WERI-Rb-1 (cell line): Measurements from ENCODE around the gene KANSL3.
"Not testable (repeated sequence)": the region's sequence is repeated elsewhere in the genome, so short reads cannot be mapped to it uniquely, and the experiment has no call there.

ENCODE experiments used
- DNase-seq: peaks from one replicate; pipeline ENCODE4 v3.0.0-alpha.2; 2020
- H3K27ac ChIP-seq: fragments of 250-450 bp; sonication (Bioruptor Pico); 2 replicates; pipeline ENCODE4 v1.5.1; 2020; ENCODE audit warnings: mild to moderate bottlenecking, moderate library complexity
- H3K27me3 ChIP-seq: fragments of 250-450 bp; sonication (Bioruptor Pico); 2 replicates; pipeline ENCODE4 v1.5.1; 2021; ENCODE audit warnings: mild to moderate bottlenecking, low read depth, moderate library complexity; ENCODE audit not compliant: insufficient read depth, severe bottlenecking
- H3K36me3 ChIP-seq: fragments of 250-450 bp; sonication (Bioruptor Pico); 2 replicates; pipeline ENCODE4 v1.5.1; 2020; ENCODE audit warnings: mild to moderate bottlenecking, moderate library complexity
- H3K4me3 ChIP-seq: 2 replicates; pipeline ENCODE4 v1.5.1; 2011; ENCODE audit warnings: low read depth, mild to moderate bottlenecking, control low read depth, low read length
- H3K9me3 ChIP-seq: fragments of 250-450 bp; sonication (Bioruptor Pico); 2 replicates; pipeline ENCODE4 v1.5.1; 2021; ENCODE audit warnings: mild to moderate bottlenecking, moderate library complexity; ENCODE audit not compliant: severe bottlenecking
- TF ChIP-seq, protein P1 (sequence below): IDR thresholded peaks from 2 replicates; pipeline ENCODE4 v1.5.1; 2011; ENCODE audit warnings: low read depth, mild to moderate bottlenecking, control low read depth, inconsistent platforms, low read length

KANSL3 gene

DNA sequence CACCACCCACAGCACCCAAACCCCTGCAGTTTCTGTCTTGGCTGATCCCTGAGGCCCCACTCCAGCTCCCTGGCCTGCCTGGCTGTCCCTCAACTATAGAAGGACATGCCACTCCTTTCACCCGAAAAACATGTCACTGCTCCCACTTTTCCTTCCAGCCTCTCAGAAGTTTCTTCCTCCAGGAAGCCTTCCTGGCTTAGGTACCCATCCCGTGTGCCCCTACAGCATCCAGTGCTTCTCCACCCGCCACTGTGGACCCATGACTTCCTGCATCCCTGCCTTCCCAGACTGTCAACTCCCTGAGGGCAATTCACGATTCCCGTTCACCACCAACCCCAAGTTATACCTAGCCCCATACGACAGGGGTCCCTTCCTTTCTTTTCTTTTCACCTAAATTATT, 80.1 kb downstream of the KANSL3 start:
- TF ChIP-seq, protein P1, sequence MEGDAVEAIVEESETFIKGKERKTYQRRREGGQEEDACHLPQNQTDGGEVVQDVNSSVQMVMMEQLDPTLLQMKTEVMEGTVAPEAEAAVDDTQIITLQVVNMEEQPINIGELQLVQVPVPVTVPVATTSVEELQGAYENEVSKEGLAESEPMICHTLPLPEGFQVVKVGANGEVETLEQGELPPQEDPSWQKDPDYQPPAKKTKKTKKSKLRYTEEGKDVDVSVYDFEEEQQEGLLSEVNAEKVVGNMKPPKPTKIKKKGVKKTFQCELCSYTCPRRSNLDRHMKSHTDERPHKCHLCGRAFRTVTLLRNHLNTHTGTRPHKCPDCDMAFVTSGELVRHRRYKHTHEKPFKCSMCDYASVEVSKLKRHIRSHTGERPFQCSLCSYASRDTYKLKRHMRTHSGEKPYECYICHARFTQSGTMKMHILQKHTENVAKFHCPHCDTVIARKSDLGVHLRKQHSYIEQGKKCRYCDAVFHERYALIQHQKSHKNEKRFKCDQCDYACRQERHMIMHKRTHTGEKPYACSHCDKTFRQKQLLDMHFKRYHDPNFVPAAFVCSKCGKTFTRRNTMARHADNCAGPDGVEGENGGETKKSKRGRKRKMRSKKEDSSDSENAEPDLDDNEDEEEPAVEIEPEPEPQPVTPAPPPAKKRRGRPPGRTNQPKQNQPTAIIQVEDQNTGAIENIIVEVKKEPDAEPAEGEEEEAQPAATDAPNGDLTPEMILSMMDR: no peak
- DNase-seq: no peak
- no peaks in the 10 kb centered on the region for H3K27me3 ChIP-seq
- H3K4me3 ChIP-seq: no peak overlapping the region
- H3K36me3 ChIP-seq: no peaks in the 10 kb centered on the region
- no peak overlapping the region for H3K27ac ChIP-seq
- no peaks in the 10 kb centered on the region for H3K9me3 ChIP-seq

DNA sequence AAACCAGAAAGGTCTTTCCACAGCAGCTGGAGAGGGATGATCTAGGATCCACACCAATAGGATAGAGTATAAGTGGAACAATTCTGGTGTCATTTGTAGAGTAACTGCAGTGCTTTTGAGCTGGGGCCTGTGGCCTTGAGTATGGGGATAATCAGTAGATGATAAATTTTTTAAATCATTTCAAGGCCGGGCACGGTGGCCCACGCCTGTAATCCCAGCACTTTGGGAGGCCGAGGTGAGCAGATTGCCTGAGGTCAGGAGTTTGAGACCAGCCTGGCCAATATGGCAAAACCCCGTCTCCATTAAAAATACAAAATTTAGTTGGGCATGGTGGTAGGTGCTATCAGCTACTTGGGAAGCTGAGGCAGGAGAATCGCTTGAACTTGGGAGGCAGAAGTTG, 80.7 kb downstream of the KANSL3 start:
- not testable (repeated sequence) for H3K36me3 ChIP-seq, H3K27ac ChIP-seq, DNase-seq, H3K4me3 ChIP-seq, H3K9me3 ChIP-seq, H3K27me3 ChIP-seq

GRCh38 chr2:96556441-96557330, 81.4 kb downstream of the KANSL3 start:
- H3K27me3 ChIP-seq: no peaks in the 10 kb centered on the region
- no peak overlapping the region for H3K27ac ChIP-seq
- no peak for DNase-seq
- TF ChIP-seq, protein P1: no peak
- H3K4me3 ChIP-seq: no peak overlapping the region
- no peaks in the 10 kb centered on the region for H3K36me3 ChIP-seq
- no peaks in the 10 kb centered on the region for H3K9me3 ChIP-seq

DNA sequence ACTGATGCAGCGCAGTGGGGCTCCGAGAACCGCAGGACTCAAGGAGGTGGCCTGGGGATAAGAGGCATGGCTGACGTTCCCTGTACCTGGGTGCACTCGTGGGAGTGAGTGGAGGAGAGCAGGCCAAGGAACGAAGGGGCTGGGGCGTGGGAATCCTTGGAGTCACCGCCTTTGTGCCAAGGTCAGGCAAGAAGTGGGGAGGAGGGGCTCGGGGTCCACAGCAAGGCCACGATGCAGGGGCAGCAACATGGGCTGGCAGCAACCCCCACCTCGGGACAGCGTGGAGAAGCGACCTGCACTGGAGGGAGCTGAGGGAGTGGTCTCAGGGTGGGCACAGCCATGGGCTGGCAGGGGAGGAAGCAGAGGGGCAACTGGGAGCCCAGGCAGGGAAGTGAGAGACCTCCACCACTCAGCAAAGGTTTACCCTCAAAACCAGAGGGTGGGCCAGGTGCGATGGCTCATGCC, 82.9 kb downstream of the KANSL3 start:
- no peaks in the 10 kb centered on the region for H3K27me3 ChIP-seq
- no peak for DNase-seq
- H3K4me3 ChIP-seq: no peak overlapping the region
- H3K9me3 ChIP-seq: no peaks in the 10 kb centered on the region
- TF ChIP-seq, protein P1: no peak
- H3K36me3 ChIP-seq: no peaks in the 10 kb centered on the region
- no peak overlapping the region for H3K27ac ChIP-seq

DNA sequence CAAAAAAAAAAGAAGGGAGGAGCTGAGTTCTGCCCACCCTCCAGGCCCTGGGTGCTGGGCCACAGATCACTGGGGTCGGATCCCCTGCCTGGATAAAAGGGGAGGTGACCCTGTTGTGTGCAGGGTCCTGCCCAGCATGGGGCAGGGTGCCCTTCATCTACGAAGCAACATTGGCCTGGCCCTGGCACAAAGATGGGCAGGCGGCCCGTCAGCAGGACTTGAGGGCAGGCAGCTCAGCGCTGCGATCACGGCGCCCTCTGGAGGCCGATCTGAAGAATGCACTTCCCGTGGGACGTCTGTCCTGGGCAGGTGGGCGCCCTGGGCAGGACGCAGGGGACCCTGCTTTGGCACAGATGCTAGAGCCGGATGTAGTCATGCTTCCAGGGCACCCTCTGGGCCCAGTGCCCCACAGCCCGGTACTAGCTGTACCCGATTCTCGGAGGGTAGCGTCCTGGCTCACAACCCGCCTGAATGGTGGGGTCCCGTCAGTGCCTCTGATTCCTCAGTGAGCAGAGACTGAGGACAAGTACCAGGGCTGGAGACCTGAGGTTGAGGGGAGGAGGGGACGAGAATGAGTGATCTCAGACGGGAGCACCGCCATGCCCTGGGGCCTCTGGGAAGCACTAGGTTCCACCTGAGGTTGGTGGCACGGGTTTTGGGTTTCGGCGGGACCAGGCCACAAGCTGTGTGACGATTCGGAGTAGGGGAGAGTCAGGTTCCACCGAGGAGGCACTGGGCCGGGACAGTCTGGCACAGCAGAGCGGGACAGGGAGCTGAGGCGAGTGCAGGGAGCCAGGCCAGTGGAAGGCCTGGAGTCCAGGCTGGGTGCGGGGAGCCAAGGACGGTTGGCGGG, 83.6 kb downstream of the KANSL3 start:
- peak; percentile 59 for DNase-seq
- TF ChIP-seq, protein P1: peak; percentile 97
- Histone ChIP-seq H3K9me3 (no peaks in the 10 kb centered on the region), H3K4me3 (no peak overlapping the region), H3K27me3 (no peaks in the 10 kb centered on the region), H3K36me3 (no peaks in the 10 kb centered on the region), H3K27ac (no peak overlapping the region)

DNA sequence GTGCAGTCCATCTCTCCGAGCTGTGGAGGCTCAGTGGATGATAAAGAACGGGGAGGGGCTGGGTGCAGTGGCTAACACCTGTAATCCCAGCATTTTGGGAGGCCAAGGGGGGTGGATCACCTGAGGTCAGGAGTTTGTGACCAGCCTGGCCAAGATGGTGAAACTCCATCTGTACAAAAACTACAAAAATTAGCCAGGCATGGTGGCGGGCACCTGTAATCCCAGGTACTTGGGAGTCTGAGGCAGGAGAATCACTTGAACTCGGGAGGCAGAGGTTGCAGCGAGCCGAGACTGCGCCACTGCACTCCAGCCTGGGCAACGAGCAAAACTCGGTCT, 84.2 kb downstream of the KANSL3 start:
- not testable (repeated sequence) for H3K4me3 ChIP-seq, H3K36me3 ChIP-seq, H3K27me3 ChIP-seq, DNase-seq, H3K27ac ChIP-seq, H3K9me3 ChIP-seq
